Activated CD8-positive, alpha-beta memory T cell treated with anti-CD3 and anti-CD28 coated beads for 24 hours (primary cell): ENCODE results near the gene MYO1E.
"Not testable (repeated sequence)": the region's sequence is repeated elsewhere in the genome, so short reads cannot be mapped to it uniquely, and the experiment has no call there.

Experiments used
- DNase-seq: peaks from one replicate; pipeline ENCODE4 v3.0.0-alpha.2; 2020

Gene MYO1E

DNA sequence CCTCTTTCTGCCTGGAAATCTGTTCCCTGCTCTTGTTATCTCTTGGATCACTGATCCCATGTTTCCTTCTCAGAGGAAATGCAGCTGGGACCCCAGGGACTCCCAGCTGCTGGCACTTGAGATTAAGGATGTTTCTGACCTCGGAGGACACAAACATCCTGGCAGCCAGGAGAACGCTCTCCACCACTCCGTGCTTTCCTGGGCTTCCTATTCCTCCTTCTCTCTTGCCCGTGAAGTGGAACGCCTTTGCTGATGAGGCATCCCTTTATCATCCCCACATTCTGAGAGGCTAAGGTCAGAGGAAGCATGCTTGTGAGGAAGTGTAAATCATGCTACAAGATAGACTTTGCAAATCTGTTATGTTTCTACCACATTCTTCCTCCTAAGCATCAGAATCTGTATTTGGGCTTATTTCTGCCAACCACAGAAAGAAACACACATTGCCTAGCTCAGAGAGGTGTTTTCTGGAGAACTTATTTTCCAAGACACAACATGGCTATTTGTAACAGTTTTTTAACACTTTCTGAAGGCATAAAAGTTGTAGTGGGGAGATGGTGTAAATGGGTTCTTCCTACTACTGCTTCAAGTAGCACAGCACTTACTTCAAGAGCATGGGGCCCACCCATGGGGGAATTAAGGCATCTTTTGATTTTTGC is 191.6 kb downstream of the MYO1E start:
- no peak for DNase-seq

DNA sequence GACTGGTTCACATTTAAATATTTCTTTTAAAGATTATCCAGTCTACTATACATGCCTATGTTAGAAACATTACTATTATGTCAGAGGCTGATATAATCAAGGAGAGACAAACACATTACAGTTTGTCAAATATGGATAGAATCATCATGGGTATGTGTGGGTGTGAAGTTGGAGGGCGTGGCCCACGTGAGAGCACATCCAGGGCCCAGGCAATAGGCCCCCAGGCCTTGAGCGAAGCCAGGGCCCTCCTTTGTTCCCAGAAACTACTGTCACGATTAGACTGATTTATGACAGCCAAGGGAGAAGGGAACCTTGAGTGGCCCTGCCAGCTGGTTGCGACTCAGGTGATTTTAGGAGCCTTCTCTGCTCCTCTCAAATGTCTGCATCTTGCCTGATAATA is 193.0 kb downstream of the MYO1E start:
- DNase-seq: no peak

DNA sequence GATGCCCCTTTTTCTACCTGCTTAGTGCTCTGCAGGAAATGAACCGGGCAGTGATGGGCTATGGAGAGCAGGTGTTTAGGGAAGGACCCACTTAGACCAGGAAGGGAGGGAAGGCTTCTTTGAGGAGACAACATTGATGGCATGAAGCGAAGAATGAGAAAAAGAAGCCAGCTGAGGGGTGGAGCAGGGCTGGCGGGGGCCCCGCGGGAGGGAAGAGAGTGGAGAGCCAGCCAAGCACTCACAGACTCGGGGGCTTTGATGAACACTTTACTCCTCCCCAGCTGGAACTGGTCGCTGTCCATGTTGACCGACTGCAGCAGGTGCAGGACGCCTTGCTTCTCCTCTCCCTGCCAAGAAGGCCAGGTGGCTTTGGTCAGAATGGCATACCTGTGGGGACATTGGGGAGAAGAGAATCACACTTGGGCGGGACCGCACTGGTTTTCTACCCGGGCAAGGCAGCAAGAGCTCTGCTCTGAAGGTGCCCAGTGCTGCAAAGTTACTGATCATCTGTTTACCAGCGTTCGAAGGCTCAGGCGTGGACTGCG is 194.4 kb downstream of the MYO1E start:
- no peak for DNase-seq

DNA sequence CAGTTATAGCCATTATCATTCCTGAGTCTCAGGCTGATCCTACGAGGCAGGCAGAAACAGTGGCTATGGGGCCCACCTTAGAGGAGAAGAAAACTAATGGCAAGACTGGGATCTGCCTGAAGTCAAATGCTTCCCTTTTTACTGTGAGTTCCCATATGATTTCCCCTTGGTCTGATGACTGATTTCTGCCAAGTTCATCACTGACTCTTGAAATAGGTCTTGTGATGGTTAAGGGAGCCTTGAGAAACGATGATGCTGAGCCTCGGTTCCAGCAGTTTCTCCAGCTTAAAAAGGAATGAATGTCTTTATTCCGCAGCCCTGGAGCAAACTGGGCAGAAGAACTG is 195.4 kb downstream of the MYO1E start:
- DNase-seq: no peak

DNA sequence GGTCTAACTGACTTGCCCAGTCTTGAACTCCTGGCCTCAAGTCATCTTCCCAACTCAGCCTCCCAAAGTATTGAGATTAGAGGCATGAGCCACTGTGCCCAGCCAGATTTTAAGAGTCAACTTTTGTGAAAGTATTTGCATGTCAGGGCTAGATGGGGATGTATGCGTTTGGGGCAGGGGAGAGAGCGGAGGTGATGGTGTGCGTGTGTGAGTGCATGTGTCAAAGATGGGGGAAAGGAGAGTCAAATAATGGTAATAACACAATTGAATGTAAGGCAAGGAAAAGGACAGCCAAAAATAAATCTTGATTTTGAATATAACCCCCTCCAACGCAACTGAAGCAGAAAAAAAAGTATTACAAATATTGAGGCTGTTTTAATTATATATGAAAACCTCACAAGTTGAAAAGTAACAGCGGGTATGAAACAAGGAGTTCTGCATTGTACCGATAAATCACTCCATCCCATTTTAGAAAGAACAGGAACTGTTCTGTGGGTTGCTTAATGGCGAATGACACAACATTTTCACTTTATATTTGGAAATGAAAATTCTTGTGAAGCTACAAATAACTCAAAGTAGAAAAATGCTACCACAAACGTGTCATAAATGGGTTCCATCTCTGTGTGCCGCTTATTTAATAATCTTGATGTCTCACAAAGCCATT is 195.9 kb downstream of the MYO1E start:
- DNase-seq: no peak

DNA sequence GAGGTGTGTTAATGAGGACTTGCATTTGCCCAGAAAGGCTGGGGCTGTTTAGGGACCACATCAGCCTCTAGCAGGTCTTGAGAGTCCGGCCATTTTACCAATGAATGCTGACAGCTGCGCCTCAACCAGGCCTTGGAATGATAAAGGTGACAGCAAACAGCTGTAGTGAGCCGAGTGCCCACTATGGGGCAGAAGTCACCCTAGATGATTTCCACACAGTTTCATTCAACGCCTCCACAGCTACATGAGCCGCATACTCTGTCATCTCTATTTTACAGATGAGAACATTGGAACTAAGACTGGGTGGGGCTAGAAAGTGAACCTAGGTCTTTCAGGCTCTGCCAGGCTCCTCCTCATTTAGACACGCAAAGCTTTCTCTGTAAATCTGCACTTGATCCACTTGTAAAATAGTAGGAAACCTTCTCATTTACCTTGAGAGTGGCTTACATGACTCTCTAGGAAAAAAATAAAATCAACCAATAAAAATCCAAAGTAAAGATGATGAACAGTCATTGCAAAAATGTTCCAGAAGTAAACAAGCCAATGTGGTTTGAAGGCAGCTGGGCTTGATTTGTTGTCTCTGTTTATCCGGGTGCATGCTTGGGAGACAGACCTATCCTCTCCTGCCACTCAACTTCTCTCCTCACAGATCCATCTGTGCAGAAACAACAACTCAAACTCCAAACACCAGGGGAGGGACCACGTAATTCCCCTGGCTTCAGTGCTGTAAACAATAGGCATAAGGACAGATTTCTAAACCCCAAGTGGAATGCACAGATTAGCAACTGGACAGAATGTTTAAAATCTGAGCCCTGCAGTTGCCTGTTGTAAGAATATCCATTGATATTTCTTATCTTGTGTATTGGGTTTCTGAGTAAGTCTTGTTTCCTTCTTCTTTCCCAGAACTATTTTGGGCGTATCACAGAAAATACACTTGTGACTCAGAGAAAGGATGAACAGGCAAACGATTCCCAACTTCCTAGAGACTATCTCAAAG is 197.5 kb downstream of the MYO1E start:
- DNase-seq: peak; percentile 65

DNA sequence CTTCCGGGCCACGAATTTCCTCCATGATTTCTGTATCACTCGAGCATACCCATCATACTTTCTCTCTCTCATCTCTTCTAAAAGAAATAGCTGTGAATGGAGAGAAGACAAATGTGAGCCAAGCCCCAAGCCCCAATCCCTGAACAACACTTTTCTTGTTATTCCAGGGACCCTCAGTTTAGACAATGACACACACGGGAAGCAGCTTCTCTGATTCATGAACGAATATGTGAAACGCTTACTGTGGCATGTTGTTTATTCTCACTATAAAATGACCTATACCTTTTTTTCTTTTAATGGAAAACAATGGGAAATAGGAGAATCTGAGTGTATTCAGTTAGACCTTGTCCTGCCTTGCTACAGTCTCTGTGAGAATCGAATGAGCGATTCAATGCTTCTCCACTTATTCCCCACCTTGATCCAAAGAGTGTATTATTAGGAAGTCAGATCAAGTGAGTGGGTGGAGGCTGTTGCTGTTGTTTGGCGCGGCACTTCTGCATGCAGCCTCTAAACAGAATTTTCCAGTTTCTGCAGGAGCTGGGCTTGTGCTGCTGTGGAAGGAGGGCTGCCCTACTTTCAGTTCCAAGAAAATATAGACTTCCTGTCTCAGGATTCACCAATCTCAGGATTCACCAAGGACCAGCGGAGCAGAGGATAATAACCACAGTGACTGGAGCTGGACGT is 198.4 kb downstream of the MYO1E start:
- no peak for DNase-seq

DNA sequence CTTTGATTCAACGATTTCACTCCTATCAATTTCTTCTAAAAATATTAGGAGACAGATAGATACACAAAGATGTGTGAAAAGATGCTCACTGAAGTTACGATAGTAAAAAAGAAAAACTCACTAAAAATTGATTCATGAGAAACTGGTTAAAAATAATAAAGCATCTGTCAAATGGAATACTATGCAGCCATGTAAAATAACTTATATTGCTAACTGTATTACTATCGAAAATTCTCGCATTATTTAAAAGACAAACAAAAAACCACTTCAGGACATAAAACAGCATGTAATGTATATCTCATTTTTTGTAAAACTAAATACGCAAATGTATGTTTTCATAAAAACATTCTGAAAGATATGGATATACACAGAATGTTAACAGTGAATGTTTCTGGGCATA is 199.5 kb downstream of the MYO1E start:
- no peak for DNase-seq

DNA sequence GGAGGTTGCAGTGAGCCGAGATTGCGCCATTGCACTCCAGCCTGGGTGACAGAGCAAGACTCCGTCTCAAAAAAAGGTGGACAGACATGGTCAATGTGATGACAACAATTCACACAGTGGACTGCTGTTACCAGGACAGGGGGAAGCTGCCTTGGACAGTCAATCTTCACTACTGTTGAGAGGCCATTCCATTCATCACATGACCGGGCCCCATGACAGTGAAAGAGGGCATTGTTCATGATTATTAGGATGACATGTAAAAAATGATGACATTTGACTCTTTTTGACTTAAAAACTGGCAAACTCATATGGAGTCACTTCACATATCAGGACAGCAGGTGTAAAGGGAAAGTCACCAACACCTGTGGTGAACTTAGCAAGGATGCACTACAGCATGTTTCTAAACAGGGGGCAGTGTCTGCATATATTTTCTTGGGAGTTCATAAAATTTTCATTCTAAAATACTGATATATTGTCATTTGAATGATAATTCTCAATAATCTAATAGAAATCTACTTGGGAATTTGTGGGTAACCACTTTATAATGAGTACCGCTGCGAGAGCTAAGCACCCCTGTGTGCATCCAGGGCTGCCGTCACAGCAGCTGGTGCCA is 200.3 kb downstream of the MYO1E start:
- peak; percentile 30 for DNase-seq

DNA sequence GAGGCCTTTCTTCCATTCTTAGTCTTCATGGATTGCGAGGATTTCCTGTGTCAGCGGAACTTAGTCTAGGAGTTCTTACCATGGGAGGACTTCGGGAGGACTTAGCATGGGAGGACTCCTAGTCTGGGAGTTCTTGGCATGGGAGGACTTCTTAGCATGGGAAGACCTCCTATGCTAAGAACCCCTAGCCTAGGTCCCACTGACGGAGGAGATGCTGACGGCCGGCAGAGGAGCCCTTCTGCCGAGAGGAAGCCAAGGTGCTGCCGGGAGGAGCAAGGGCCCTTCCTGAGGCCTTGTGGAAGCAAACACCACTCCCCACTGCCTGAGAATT is 201.6 kb downstream of the MYO1E start:
- DNase-seq: peak; percentile 19

DNA sequence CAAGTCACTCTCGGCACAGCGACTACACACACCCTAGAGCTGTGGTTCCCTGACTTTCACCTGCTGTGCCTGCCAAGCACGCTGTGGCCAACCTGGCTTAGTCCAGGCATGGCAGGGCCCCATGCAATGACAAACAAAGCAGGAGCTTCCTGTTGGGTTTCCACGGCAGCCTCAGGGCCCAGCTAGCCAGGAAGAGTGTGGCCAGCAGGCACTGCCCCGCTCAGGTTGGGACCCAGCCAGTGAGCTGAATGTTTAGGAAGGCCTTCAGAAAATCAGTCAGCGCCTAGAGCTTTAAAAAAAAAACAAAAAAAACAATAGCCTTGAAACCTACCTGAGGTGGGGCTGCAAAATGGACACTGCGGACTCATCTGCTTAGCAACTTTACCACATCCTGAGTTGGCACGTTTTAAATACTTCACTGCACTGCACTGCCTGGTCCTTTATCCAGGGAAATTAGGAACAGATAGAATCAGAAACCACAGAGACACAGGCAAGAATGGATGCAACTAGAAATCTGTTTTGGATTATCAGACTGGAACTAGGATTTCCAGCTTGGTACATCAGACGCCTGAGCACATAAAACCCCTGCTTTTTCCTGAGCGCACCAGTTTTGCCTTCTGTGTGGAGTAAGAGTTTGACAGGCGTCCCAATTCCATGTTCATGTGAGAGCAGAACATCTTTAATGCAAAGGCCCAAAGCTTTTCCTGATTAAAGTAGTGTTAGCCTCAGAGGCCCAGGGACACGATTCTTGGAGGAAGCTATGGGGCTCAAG is 202.2 kb downstream of the MYO1E start:
- DNase-seq: no peak

DNA sequence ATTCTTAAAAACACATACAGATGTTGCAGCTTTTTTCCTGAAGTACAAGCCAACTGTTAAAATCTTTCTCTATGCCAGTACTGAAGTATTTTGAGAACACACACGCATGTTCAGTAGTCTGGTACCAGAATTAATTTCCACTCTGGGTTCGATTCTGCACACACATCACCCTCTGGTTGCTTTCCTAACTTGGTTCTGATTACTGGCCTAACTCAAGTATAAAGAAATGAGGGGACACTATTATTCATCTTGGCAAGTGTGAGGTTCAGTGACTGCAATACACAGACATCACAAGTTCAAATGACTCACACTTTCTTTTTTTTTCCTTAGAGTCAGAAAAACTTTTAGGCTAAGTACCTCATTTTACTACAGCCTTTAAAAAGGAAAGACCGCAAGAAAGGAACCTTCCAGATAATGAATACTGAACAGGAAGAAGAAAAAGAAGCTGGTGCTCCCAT is 203.4 kb downstream of the MYO1E start:
- no peak for DNase-seq

DNA sequence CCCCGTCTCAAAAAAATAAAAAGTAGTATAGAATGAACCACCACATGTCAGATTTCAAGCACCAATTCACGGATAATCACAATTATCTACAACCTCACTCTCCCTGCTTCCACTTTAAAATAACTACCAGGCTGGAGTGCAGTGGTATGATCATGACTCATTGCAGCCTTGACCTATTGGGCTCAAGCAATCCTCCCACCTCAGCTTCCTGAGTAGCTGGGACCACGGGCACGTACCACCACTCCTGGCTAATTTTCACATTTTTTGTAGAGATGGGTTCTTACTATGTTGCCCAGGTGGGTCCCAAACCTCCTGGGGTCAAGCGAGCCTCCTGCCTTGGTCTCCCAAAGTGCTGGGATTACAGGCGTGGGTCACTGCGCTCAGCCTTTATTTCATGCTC is 204.1 kb downstream of the MYO1E start:
- DNase-seq: no peak

DNA sequence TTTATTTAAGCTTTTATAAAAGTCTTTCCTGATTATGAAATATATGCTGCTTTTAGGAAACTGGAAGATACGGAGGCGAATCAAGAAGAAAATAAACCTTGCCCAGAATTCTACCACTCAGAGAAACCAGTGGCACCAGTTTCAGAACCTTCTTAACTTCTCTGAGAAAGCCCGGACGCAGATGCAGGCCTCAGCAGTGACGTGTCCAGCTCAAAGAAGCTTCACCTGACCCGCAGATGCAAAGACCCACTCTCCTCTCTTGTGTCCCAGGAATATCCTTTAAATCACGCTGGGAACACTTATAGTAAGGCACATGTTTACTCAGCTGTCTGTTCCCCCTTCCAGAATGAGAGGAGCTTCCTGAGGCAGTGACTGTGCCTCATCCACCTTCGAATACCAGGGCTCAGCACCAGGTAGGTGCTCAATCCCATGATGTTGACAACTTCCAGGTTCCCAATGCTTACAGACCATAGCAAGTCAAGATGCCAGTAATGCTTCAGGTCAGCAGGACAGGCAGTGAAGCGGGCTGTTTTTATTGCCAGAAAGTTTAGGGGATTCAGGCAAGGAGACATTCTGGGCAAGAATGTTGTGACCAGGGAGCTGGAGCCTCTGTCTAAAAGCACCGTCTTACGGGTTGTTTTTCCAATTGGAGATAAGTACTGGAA is 205.9 kb downstream of the MYO1E start:
- no peak for DNase-seq

DNA sequence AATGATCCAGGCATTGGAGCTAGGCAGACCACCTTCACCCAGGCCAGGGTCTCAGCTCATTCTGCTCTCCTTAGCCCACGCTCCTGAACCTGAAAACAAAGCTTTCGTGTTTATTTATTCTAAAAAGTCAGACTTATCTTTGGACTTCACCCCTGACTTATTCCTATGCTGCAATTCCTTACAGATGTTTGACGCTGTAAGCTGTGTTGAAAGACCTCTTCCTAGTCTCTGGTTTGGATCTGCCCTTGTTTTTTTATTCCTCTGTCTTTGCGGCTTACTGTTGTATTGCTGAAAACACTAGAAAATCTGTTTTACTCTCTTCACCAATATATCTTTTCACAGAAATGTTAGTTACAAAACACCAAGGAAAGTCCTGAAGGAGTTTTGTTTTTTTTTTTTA is 206.5 kb downstream of the MYO1E start:
- no peak for DNase-seq

DNA sequence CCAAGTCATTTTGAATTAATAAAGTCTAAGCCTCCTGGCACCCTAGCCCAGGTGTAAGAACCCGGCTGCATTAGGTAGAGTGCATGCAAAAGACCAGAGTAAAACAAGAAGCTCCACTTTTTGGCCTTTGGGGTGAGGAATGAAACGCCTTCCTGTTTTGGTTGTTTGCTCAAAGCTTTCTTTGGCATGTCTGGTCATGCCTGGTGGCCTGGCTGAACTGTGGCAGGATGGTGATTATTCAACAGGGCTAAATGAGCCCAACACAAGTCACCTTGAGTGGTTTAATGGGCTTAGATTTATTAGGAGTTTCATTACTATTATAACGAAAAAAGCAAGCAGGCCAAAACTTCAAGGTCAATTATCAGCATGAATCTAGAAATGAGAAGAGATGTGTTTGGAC is 206.9 kb downstream of the MYO1E start:
- no peak for DNase-seq

DNA sequence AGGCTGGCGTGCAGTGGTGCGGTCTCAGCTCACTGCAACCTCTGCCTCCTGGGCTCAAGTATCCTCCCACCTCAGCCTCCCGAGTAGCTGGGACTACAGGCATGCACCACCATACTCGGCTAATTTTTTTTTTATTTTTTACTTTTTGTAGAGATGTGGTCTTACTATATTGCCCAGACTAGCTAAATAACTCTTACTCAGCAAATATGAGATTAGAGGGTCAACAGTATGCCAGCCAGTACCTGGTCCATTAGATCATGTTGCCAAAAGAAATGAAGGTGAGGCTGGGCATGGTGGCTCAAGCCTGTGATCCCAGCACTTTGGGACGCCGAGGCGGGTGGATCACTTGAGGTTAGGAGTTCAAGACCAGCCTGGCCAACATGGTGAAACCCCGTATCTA is 210.6 kb downstream of the MYO1E start:
- DNase-seq: not testable (repeated sequence)

DNA sequence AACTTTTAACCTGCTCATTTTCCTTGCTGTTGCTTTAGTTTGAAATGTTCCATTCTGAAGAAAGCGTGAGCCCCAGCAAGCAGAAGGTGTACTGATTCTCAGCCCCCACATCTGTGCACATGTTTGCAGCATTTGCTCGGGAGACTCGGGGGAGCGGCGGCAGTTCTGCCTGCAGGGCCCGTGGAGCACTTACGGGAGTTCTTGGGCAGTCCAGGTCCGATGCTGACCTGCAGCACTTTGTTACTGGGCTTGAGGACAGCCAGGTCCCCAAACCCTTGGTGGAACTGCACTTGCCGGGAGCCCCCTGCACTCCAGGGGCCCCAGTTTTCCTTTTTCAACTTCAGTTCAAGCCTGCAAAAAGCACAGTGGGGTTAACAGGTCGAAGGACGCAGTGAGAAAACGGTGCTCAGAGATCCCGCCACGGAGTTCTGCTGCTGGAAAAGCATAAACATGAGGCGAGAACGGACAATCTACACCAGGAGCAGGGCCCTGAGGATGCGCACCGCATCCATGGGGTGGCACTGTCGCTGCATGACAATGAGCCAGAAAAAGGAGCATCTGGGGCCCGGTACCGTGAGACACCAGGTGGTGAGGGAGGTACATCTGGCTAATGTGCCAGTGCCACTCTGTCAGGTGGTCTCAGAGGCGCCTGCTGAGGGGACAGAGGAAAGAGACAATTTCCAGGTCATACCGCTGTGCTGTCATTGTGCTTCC is 211.6 kb downstream of the MYO1E start:
- no peak for DNase-seq

DNA sequence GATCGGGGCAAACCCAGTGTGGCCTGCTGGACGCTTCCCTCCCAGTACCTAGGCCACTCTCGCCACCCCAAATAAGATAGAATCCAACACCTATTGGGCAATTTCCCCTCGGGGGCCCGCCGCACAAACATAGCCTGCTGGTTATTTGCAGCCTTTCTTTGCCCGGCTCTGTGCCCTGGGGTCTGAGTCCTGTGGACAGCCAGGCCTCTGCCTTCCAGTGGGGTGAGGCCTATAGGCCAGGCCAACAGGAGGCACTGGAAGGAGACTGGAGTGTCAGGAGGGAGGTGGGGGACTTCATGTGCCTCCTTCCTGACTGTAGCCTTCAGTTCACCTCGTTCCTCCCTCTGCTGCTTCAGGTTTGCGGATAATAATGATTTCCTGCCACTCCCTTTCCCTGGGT is 213.5 kb downstream of the MYO1E start:
- DNase-seq: no peak

DNA sequence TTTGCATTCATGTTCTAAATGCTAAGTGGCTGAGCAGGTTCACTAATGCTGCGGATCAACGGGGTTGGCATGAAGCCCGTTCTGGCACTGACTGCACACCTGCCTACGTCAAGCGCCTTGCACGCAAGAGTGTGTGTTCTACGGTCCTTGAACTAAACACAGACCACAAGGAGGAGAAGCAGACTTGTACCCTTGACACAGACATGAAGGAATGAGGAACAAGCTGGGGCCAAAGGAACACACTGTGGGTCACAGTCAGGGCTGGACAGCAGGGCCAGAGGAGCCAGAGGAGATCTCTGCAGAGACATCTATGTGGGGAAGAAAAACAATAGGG is 214.0 kb downstream of the MYO1E start:
- DNase-seq: no peak
